SK-N-SH (cell line): Measurements from ENCODE around the gene GUCY1A2.

Source experiments
- CTCF ChIP-seq: fragments of 200-600 bp; sonication (generic); IDR thresholded peaks from 2 replicates; pipeline ENCODE4 v1.6.1; 2017; ENCODE audit warnings: antibody characterized with exemption, mild to moderate bottlenecking, moderate library complexity
- EP300 ChIP-seq, 2 experiments: IDR thresholded peaks; 2 replicates each; pipeline versions ENCODE4 v1.4.0 to v1.6.1; 2012; ENCODE audit warnings: borderline replicate concordance in 1 of 2, low read depth in 1 of 2, low read length in 1 of 2
- EZH2phosphoT487 ChIP-seq: fragments of 200-600 bp; sonication (generic); IDR thresholded peaks from 2 replicates; pipeline ENCODE4 v1.6.1; 2017; ENCODE audit warnings: low read depth, mixed run types, mild to moderate bottlenecking, antibody characterized with exemption, moderate library complexity, borderline replicate concordance
- FOXJ3 ChIP-seq: sonication (generic); formaldehyde crosslinking; IDR thresholded peaks from 2 replicates; pipeline ENCODE4 v1.5.1; 2020; ENCODE audit warnings: mild to moderate bottlenecking, missing genetic modification reagents
- MAX ChIP-seq: IDR thresholded peaks from 2 replicates; pipeline ENCODE4 v1.4.0; 2012; ENCODE audit warnings: low read depth
- RFX5 ChIP-seq: IDR thresholded peaks from 2 replicates; pipeline ENCODE4 v1.6.1; 2012; ENCODE audit warnings: mild to moderate bottlenecking, improper control_type of control experiment, low read length
- YY1 ChIP-seq: IDR thresholded peaks from 2 replicates; pipeline ENCODE4 v1.4.0; 2012; ENCODE audit warnings: low read depth, mild to moderate bottlenecking
- TF ChIP-seq, protein P1 (sequence below): IDR thresholded peaks from 2 replicates; pipeline ENCODE4 v1.4.0; 2012; ENCODE audit warnings: low read depth, borderline replicate concordance
- TF ChIP-seq, protein P2 (sequence below): IDR thresholded peaks from 2 replicates; pipeline ENCODE4 v1.6.1; 2012; ENCODE audit warnings: mild to moderate bottlenecking, low read depth, low read length, moderate library complexity

GRCh38 chr11:106840947-106841346, 177.3 kb downstream of the GUCY1A2 start:
- 0 out of 2 replicates have a peak, but pooled peaks have one; percentile 12 for TF ChIP-seq CTCF
- TF ChIP-seq, protein P1, sequence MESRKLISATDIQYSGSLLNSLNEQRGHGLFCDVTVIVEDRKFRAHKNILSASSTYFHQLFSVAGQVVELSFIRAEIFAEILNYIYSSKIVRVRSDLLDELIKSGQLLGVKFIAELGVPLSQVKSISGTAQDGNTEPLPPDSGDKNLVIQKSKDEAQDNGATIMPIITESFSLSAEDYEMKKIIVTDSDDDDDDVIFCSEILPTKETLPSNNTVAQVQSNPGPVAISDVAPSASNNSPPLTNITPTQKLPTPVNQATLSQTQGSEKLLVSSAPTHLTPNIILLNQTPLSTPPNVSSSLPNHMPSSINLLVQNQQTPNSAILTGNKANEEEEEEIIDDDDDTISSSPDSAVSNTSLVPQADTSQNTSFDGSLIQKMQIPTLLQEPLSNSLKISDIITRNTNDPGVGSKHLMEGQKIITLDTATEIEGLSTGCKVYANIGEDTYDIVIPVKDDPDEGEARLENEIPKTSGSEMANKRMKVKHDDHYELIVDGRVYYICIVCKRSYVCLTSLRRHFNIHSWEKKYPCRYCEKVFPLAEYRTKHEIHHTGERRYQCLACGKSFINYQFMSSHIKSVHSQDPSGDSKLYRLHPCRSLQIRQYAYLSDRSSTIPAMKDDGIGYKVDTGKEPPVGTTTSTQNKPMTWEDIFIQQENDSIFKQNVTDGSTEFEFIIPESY = no peak
- no peak for TF ChIP-seq MAX
- TF ChIP-seq FOXJ3 (CRISPR knock-in tag) = no peak
- TF ChIP-seq EP300 (IDR thresholded peaks at IDR 0.05; ENCODE audit: borderline replicate concordance in 1 of 2, low read depth in 1 of 2, low read length in 1 of 2) = no peak
- TF ChIP-seq RFX5 = no peak
- TF ChIP-seq, protein P2, sequence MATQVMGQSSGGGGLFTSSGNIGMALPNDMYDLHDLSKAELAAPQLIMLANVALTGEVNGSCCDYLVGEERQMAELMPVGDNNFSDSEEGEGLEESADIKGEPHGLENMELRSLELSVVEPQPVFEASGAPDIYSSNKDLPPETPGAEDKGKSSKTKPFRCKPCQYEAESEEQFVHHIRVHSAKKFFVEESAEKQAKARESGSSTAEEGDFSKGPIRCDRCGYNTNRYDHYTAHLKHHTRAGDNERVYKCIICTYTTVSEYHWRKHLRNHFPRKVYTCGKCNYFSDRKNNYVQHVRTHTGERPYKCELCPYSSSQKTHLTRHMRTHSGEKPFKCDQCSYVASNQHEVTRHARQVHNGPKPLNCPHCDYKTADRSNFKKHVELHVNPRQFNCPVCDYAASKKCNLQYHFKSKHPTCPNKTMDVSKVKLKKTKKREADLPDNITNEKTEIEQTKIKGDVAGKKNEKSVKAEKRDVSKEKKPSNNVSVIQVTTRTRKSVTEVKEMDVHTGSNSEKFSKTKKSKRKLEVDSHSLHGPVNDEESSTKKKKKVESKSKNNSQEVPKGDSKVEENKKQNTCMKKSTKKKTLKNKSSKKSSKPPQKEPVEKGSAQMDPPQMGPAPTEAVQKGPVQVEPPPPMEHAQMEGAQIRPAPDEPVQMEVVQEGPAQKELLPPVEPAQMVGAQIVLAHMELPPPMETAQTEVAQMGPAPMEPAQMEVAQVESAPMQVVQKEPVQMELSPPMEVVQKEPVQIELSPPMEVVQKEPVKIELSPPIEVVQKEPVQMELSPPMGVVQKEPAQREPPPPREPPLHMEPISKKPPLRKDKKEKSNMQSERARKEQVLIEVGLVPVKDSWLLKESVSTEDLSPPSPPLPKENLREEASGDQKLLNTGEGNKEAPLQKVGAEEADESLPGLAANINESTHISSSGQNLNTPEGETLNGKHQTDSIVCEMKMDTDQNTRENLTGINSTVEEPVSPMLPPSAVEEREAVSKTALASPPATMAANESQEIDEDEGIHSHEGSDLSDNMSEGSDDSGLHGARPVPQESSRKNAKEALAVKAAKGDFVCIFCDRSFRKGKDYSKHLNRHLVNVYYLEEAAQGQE = no peak
- no peak for TF ChIP-seq YY1
- TF ChIP-seq EZH2phosphoT487 = no peak
